B cell (primary cell): ENCODE data around the gene EMP1. TPM values are rescaled to one million over a fixed set of nuclear protein-coding genes. Genes with fewer than 3 reads are reported as not detected.

Experiments
- ATAC-seq: fragments of 200-7000 bp; cut with Tn5 transposase; one replicate; pipeline ENCODE4 v1.10.0; 2021; ENCODE audit warnings: low read depth, mild to moderate bottlenecking, moderate number of reproducible peaks, moderate library complexity
- CTCF ChIA-PET: fragments of 350-600 bp; sonication (Branson Sonifier 250); formaldehyde crosslinking; loops from one replicate; lab custom pipeline; 2021; ENCODE audit warnings: antibody characterized with exemption, inconsistent platforms; lab: Charles Lee
- POLR2A ChIA-PET: fragments of 350-600 bp; sonication (Branson Sonifier 250); formaldehyde crosslinking; loops from one replicate; lab custom pipeline; 2021; ENCODE audit warnings: antibody characterized with exemption; lab: Charles Lee
- DNase-seq: peaks from one replicate; pipeline ENCODE4 v3.0.0; 2013
- H2AFZ ChIP-seq: 2 replicates; pipeline ENCODE4 v1.6.1; 2012; ENCODE audit warnings: mild to moderate bottlenecking, low read depth, low read length; ENCODE audit not compliant: insufficient read depth, poor library complexity, severe bottlenecking
- H3K27ac ChIP-seq, 2 donors: 1 replicate in 1 of 2; 2 replicates in 1 of 2; pipeline ENCODE4 v1.5.1; 2012 to 2013; ENCODE audit warnings: low read length in 2 of 2, mild to moderate bottlenecking in 2 of 2, moderate library complexity in 1 of 2
- H3K27me3 ChIP-seq, 4 experiments: fragments of 200-600 bp in 1 of 4; sonication (generic) in 1 of 4; replicated peaks in 1 of 4; 1 replicate in 2 of 4; 2 replicates in 2 of 4; pipeline versions ENCODE4 v1.6.1 to v1.7.0; 2013 to 2016; ENCODE audit warnings: low read length in 3 of 4, mild to moderate bottlenecking in 2 of 4, mixed read lengths in 1 of 4, moderate library complexity in 1 of 4; ENCODE audit not compliant: insufficient read depth in 4 of 4, control insufficient read depth in 3 of 4; ENCODE audit errors: control extremely low read depth in 1 of 4
- H3K36me3 ChIP-seq, 2 experiments: replicated peaks in 1 of 2; 1 replicate in 1 of 2; 2 replicates in 1 of 2; pipeline versions ENCODE4 v1.6.1 to v1.7.1; 2013; ENCODE audit warnings: low read length in 1 of 2; ENCODE audit not compliant: insufficient read depth in 2 of 2, control insufficient read depth in 1 of 2; ENCODE audit errors: control extremely low read depth in 1 of 2, extremely low read depth in 1 of 2
- H3K4me1 ChIP-seq, 2 donors: fragments of 200-600 bp in 1 of 2; sonication (generic) in 1 of 2; 1 replicate in 1 of 2; 2 replicates in 1 of 2; pipeline versions ENCODE4 v1.5.1 to v1.6.1; 2013 to 2017; ENCODE audit warnings: low read length in 2 of 2; ENCODE audit not compliant: control insufficient read depth in 2 of 2, insufficient read depth in 2 of 2
- H3K4me2 ChIP-seq: replicated peaks from 2 replicates; pipeline ENCODE3; 2012; ENCODE audit warnings: mild to moderate bottlenecking, low read depth, low read length; ENCODE audit not compliant: poor library complexity, severe bottlenecking
- H3K4me3 ChIP-seq, 5 experiments: fragments of 200-600 bp in 1 of 5; sonication (generic) in 1 of 5; 1 replicate in 3 of 5; 2 replicates in 2 of 5; pipeline versions ENCODE4 v1.5.1 to v1.7.0; 2011 to 2016; ENCODE audit warnings: low read length in 4 of 5, mild to moderate bottlenecking in 4 of 5, low read depth in 2 of 5, control low read depth in 1 of 5, moderate library complexity in 1 of 5; ENCODE audit not compliant: insufficient read depth in 1 of 5; ENCODE audit errors: control extremely low read depth in 1 of 5, extremely low read depth in 1 of 5
- H3K79me2 ChIP-seq: fragments of 200-600 bp; sonication (generic); one replicate; pipeline ENCODE4 v1.6.0; 2016; ENCODE audit warnings: low read length; ENCODE audit not compliant: control insufficient read depth, insufficient read depth
- H3K9ac ChIP-seq: fragments of 200-600 bp; sonication (generic); 2 replicates; pipeline ENCODE4 v1.6.1; 2017; ENCODE audit warnings: mild to moderate bottlenecking, low read length, moderate library complexity
- H3K9me3 ChIP-seq, 3 donors: one replicate each; pipeline versions ENCODE4 v1.6.1 to v1.7.1; 2013; ENCODE audit warnings: low read length in 2 of 3; ENCODE audit not compliant: control insufficient read depth in 2 of 3, insufficient read depth in 1 of 3; ENCODE audit errors: control extremely low read depth in 1 of 3
- H4K20me1 ChIP-seq: 2 replicates; pipeline ENCODE4 v1.6.0; 2012; ENCODE audit warnings: mild to moderate bottlenecking, low read length; ENCODE audit not compliant: insufficient read depth, control insufficient read depth, poor library complexity, severe bottlenecking
- H3K27ac Mint-ChIP-seq: one replicate; pipeline ENCODE4 v1.8.0; 2021; ENCODE audit warnings: mixed read lengths
- H3K27me3 Mint-ChIP-seq: one replicate; pipeline ENCODE4 v1.8.0; 2021; ENCODE audit warnings: mixed read lengths
- H3K4me1 Mint-ChIP-seq: one replicate; pipeline ENCODE4 v1.8.0; 2021; ENCODE audit warnings: mixed read lengths
- H3K4me3 Mint-ChIP-seq: one replicate; pipeline ENCODE4 v1.8.0; 2021; ENCODE audit warnings: mixed read lengths
- H3K9me3 Mint-ChIP-seq: one replicate; pipeline ENCODE4 v1.8.0; 2022; ENCODE audit warnings: mixed read lengths; ENCODE audit not compliant: insufficient read depth
- CTCF ChIP-seq: fragments of 200-600 bp; IDR thresholded peaks from one replicate; pipeline ENCODE4 v1.8.0; 2022; ENCODE audit warnings: antibody characterized with exemption, mild to moderate bottlenecking
- EZH2 ChIP-seq: IDR thresholded peaks from 2 replicates; pipeline ENCODE4 v1.6.1; 2012; ENCODE audit warnings: borderline replicate concordance, low read depth, mild to moderate bottlenecking, moderate library complexity, low read length; ENCODE audit not compliant: insufficient read depth, poor library complexity, severe bottlenecking
- WGBS: methylation state at CpG from one replicate; pipeline ENCODE4 v1.1.5; 2013; ENCODE audit warnings: missing lambda C conversion rate; ENCODE audit not compliant: insufficient coverage; 5-methylcytosine and 5-hydroxymethylcytosine counted together
- intact Hi-C: fragments of 100-400 bp; cut with micrococcal nuclease; formaldehyde crosslinking; loops from one replicate; pipeline ENCODE4 v1.10.0; 2022
- polyA plus RNA-seq: library from polyadenylated mRNA; depleted of rRNA; stranded (reverse); fragments of >200 nt; gene quantifications from 2 replicates; pipeline ENCODE4 v1.2.3, GENCODE V29; 2012
- total RNA-seq, 2 donors: library from RNA; stranded (reverse); fragments of 120-200 nt in 1 of 2; gene quantifications; 1 replicate in 1 of 2; 2 replicates in 1 of 2; pipeline versions ENCODE4 v1.2.3 to v1.2.4, GENCODE V29; 2013 to 2022

EMP1 gene
- total and polyA plus RNA-seq, 2 donors (not counting 1 experiment from before 2014, with no cell fraction given) = 0.07 to 0.64 TPM

GRCh38 chr12:13193505-13194231 lies 2.9 kb upstream of the EMP1 start:
- CTCF ChIA-PET = interaction anchor here (0.6 to 1.1 kb wide), 3 partner anchors 18 to 398 kb away, joined by 3 to 6 read pairs (median 4); no protein-coding TSS in a partner anchor
- TF ChIP-seq EZH2 (no peak), CTCF (no peak)
- H3K4me2 ChIP-seq = no peak overlapping the region

More at GRCh38 chr12:13193505-13194231, 2.9 kb upstream of the EMP1 start:
- Histone ChIP-seq H3K27me3 (peaks cover 0 to 10% (median 1%) of the 10 kb centered on the region in 4 experiments), H3K36me3 (no peaks in the 10 kb centered on the region), H3K9me3 (no peaks in the 10 kb centered on the region), H3K9ac (no peak overlapping the region), H3K4me1 (peaks cover 15 to 19% of the 10 kb centered on the region in 2 donors), H4K20me1 (no peaks in the 10 kb centered on the region), H3K4me3 (no peak overlapping the region), H2AFZ (no peak overlapping the region), H3K27ac (no peak overlapping the region), H3K79me2 (no peaks in the 10 kb centered on the region)
- Mint-ChIP-seq H3K4me1 (peaks cover 26% of the 10 kb centered on the region), H3K9me3 (no peaks in the 10 kb centered on the region), H3K4me3 (no peak overlapping the region), H3K27me3 (peaks cover 60% of the 10 kb centered on the region), H3K27ac (no peak overlapping the region)
- intact Hi-C loops = no loop called here
- DNase-seq (no peak), ATAC-seq (no peak)
- 90% methylated on average over 9 of the region's 11 CpGs for WGBS
- POLR2A ChIA-PET = no interaction called here
